B cell (primary cell): ENCODE measurements around the gene GAPVD1. TPM values are rescaled to one million over a fixed set of nuclear protein-coding genes. Genes with fewer than 3 reads are reported as not detected.

ENCODE experiments used
- ATAC-seq: fragments of 200-7000 bp; cut with Tn5 transposase; one replicate; pipeline ENCODE4 v1.10.0; 2021; ENCODE audit warnings: low read depth, mild to moderate bottlenecking, moderate number of reproducible peaks, moderate library complexity
- CTCF ChIA-PET: fragments of 350-600 bp; sonication (Branson Sonifier 250); formaldehyde crosslinking; loops from one replicate; lab custom pipeline; 2021; ENCODE audit warnings: antibody characterized with exemption, inconsistent platforms; lab: Charles Lee
- POLR2A ChIA-PET: fragments of 350-600 bp; sonication (Branson Sonifier 250); formaldehyde crosslinking; loops from one replicate; lab custom pipeline; 2021; ENCODE audit warnings: antibody characterized with exemption; lab: Charles Lee
- DNase-seq: peaks from one replicate; pipeline ENCODE4 v3.0.0; 2013
- H2AFZ ChIP-seq: 2 replicates; pipeline ENCODE4 v1.6.1; 2012; ENCODE audit warnings: mild to moderate bottlenecking, low read depth, low read length; ENCODE audit not compliant: insufficient read depth, poor library complexity, severe bottlenecking
- H3K27ac ChIP-seq, 2 donors: 1 replicate in 1 of 2; 2 replicates in 1 of 2; pipeline ENCODE4 v1.5.1; 2012 to 2013; ENCODE audit warnings: low read length in 2 of 2, mild to moderate bottlenecking in 2 of 2, moderate library complexity in 1 of 2
- H3K27me3 ChIP-seq, 4 experiments: fragments of 200-600 bp in 1 of 4; sonication (generic) in 1 of 4; replicated peaks in 1 of 4; 1 replicate in 2 of 4; 2 replicates in 2 of 4; pipeline versions ENCODE4 v1.6.1 to v1.7.0; 2013 to 2016; ENCODE audit warnings: low read length in 3 of 4, mild to moderate bottlenecking in 2 of 4, mixed read lengths in 1 of 4, moderate library complexity in 1 of 4; ENCODE audit not compliant: insufficient read depth in 4 of 4, control insufficient read depth in 3 of 4; ENCODE audit errors: control extremely low read depth in 1 of 4
- H3K36me3 ChIP-seq, 2 experiments: replicated peaks in 1 of 2; 1 replicate in 1 of 2; 2 replicates in 1 of 2; pipeline versions ENCODE4 v1.6.1 to v1.7.1; 2013; ENCODE audit warnings: low read length in 1 of 2; ENCODE audit not compliant: insufficient read depth in 2 of 2, control insufficient read depth in 1 of 2; ENCODE audit errors: control extremely low read depth in 1 of 2, extremely low read depth in 1 of 2
- H3K4me1 ChIP-seq, 2 donors: fragments of 200-600 bp in 1 of 2; sonication (generic) in 1 of 2; 1 replicate in 1 of 2; 2 replicates in 1 of 2; pipeline versions ENCODE4 v1.5.1 to v1.6.1; 2013 to 2017; ENCODE audit warnings: low read length in 2 of 2; ENCODE audit not compliant: control insufficient read depth in 2 of 2, insufficient read depth in 2 of 2
- H3K4me2 ChIP-seq: replicated peaks from 2 replicates; pipeline ENCODE3; 2012; ENCODE audit warnings: mild to moderate bottlenecking, low read depth, low read length; ENCODE audit not compliant: poor library complexity, severe bottlenecking
- H3K4me3 ChIP-seq, 5 experiments: fragments of 200-600 bp in 1 of 5; sonication (generic) in 1 of 5; 1 replicate in 3 of 5; 2 replicates in 2 of 5; pipeline versions ENCODE4 v1.5.1 to v1.7.0; 2011 to 2016; ENCODE audit warnings: low read length in 4 of 5, mild to moderate bottlenecking in 4 of 5, low read depth in 2 of 5, control low read depth in 1 of 5, moderate library complexity in 1 of 5; ENCODE audit not compliant: insufficient read depth in 1 of 5; ENCODE audit errors: control extremely low read depth in 1 of 5, extremely low read depth in 1 of 5
- H3K79me2 ChIP-seq: fragments of 200-600 bp; sonication (generic); one replicate; pipeline ENCODE4 v1.6.0; 2016; ENCODE audit warnings: low read length; ENCODE audit not compliant: control insufficient read depth, insufficient read depth
- H3K9ac ChIP-seq: fragments of 200-600 bp; sonication (generic); 2 replicates; pipeline ENCODE4 v1.6.1; 2017; ENCODE audit warnings: mild to moderate bottlenecking, low read length, moderate library complexity
- H3K9me3 ChIP-seq, 3 donors: one replicate each; pipeline versions ENCODE4 v1.6.1 to v1.7.1; 2013; ENCODE audit warnings: low read length in 2 of 3; ENCODE audit not compliant: control insufficient read depth in 2 of 3, insufficient read depth in 1 of 3; ENCODE audit errors: control extremely low read depth in 1 of 3
- H4K20me1 ChIP-seq: 2 replicates; pipeline ENCODE4 v1.6.0; 2012; ENCODE audit warnings: mild to moderate bottlenecking, low read length; ENCODE audit not compliant: insufficient read depth, control insufficient read depth, poor library complexity, severe bottlenecking
- H3K27ac Mint-ChIP-seq: one replicate; pipeline ENCODE4 v1.8.0; 2021; ENCODE audit warnings: mixed read lengths
- H3K27me3 Mint-ChIP-seq: one replicate; pipeline ENCODE4 v1.8.0; 2021; ENCODE audit warnings: mixed read lengths
- H3K4me1 Mint-ChIP-seq: one replicate; pipeline ENCODE4 v1.8.0; 2021; ENCODE audit warnings: mixed read lengths
- H3K4me3 Mint-ChIP-seq: one replicate; pipeline ENCODE4 v1.8.0; 2021; ENCODE audit warnings: mixed read lengths
- H3K9me3 Mint-ChIP-seq: one replicate; pipeline ENCODE4 v1.8.0; 2022; ENCODE audit warnings: mixed read lengths; ENCODE audit not compliant: insufficient read depth
- EZH2 ChIP-seq: IDR thresholded peaks from 2 replicates; pipeline ENCODE4 v1.6.1; 2012; ENCODE audit warnings: borderline replicate concordance, low read depth, mild to moderate bottlenecking, moderate library complexity, low read length; ENCODE audit not compliant: insufficient read depth, poor library complexity, severe bottlenecking
- WGBS: methylation state at CpG from one replicate; pipeline ENCODE4 v1.1.5; 2013; ENCODE audit warnings: missing lambda C conversion rate; ENCODE audit not compliant: insufficient coverage; 5-methylcytosine and 5-hydroxymethylcytosine counted together
- intact Hi-C: fragments of 100-400 bp; cut with micrococcal nuclease; formaldehyde crosslinking; loops from one replicate; pipeline ENCODE4 v1.10.0; 2022
- polyA plus RNA-seq: library from polyadenylated mRNA; depleted of rRNA; stranded (reverse); fragments of >200 nt; gene quantifications from 2 replicates; pipeline ENCODE4 v1.2.3, GENCODE V29; 2012
- total RNA-seq, 2 donors: library from RNA; stranded (reverse); fragments of 120-200 nt in 1 of 2; gene quantifications; 1 replicate in 1 of 2; 2 replicates in 1 of 2; pipeline versions ENCODE4 v1.2.3 to v1.2.4, GENCODE V29; 2013 to 2022
- TF ChIP-seq, protein P1 (sequence below): fragments of 200-600 bp; IDR thresholded peaks from one replicate; pipeline ENCODE4 v1.8.0; 2022; ENCODE audit warnings: antibody characterized with exemption, mild to moderate bottlenecking

The GAPVD1 gene
- total and polyA plus RNA-seq, 2 donors (not counting 1 experiment from before 2014, with no cell fraction given): 11.8 to 61.2 TPM

GRCh38 chr9:125396799-125397198 is 135.2 kb downstream of the GAPVD1 start:
- no peak for DNase-seq
- Histone ChIP-seq H2AFZ (no peak overlapping the region), H3K9me3 (no peaks in the 10 kb centered on the region), H4K20me1 (no peaks in the 10 kb centered on the region), H3K36me3 (no peaks in the 10 kb centered on the region), H3K79me2 (no peaks in the 10 kb centered on the region), H3K4me1 (no peaks in the 10 kb centered on the region), H3K4me2 (no peak overlapping the region), H3K4me3 (no peak overlapping the region), H3K9ac (no peak overlapping the region), H3K27ac (no peak overlapping the region), H3K27me3 (no peaks in the 10 kb centered on the region)
- no peak for TF ChIP-seq EZH2
- TF ChIP-seq, protein P1, sequence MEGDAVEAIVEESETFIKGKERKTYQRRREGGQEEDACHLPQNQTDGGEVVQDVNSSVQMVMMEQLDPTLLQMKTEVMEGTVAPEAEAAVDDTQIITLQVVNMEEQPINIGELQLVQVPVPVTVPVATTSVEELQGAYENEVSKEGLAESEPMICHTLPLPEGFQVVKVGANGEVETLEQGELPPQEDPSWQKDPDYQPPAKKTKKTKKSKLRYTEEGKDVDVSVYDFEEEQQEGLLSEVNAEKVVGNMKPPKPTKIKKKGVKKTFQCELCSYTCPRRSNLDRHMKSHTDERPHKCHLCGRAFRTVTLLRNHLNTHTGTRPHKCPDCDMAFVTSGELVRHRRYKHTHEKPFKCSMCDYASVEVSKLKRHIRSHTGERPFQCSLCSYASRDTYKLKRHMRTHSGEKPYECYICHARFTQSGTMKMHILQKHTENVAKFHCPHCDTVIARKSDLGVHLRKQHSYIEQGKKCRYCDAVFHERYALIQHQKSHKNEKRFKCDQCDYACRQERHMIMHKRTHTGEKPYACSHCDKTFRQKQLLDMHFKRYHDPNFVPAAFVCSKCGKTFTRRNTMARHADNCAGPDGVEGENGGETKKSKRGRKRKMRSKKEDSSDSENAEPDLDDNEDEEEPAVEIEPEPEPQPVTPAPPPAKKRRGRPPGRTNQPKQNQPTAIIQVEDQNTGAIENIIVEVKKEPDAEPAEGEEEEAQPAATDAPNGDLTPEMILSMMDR: no peak
- Mint-ChIP-seq H3K27me3 (no peaks in the 10 kb centered on the region), H3K4me1 (no peaks in the 10 kb centered on the region), H3K9me3 (no peaks in the 10 kb centered on the region), H3K27ac (no peak overlapping the region), H3K4me3 (no peak overlapping the region)
- POLR2A ChIA-PET: no interaction called here
- no peak for ATAC-seq
- intact Hi-C loops: no loop called here
- 100% methylated on average over 1 of the region's 6 CpGs for WGBS
- CTCF ChIA-PET: no interaction called here

DNA sequence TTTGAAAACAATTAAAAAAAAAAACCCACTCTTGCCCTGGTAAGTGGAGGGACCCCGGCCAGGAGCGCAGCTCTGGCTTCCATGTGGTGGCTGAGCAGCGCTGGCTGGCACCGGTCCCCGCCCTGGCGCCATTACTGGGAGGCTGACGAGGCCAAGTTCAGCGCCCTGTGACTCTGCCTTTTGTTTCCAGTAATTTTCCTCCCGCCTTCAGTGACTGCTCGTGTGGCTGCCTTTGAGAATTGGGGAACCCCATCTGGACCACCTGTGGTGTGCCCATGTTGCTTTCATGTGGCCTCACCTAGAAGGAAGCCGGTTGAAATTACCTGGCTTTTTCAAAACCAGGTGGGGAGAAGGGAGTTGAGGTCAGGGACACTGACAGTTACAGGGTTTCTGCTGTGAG is 136.1 kb downstream of the GAPVD1 start:
- WGBS: 86% methylated on average over 11 of the region's 11 CpGs
- Histone ChIP-seq H3K4me2 (no peak overlapping the region), H3K36me3 (no peaks in the 10 kb centered on the region), H3K27ac (no peak overlapping the region), H3K79me2 (no peaks in the 10 kb centered on the region), H3K9me3 (no peaks in the 10 kb centered on the region), H3K9ac (no peak overlapping the region), H3K4me1 (no peaks in the 10 kb centered on the region), H4K20me1 (no peaks in the 10 kb centered on the region), H3K27me3 (no peaks in the 10 kb centered on the region), H3K4me3 (no peak overlapping the region), H2AFZ (no peak overlapping the region)
- TF ChIP-seq, protein P1: no peak
- no peak for TF ChIP-seq EZH2
- Mint-ChIP-seq H3K4me1 (no peaks in the 10 kb centered on the region), H3K9me3 (no peaks in the 10 kb centered on the region), H3K27me3 (no peaks in the 10 kb centered on the region), H3K4me3 (no peak overlapping the region), H3K27ac (no peak overlapping the region)
- ChIA-PET POLR2A (no interaction called here), CTCF (no interaction called here)
- DNase-seq: no peak
- no peak for ATAC-seq
- intact Hi-C loops: no loop called here
